H1 (cell line): Measurements from ENCODE around the gene AGRN. TPM values are rescaled to one million over a fixed set of nuclear protein-coding genes. Genes with fewer than 3 reads are reported as not detected.

Experiments
- CTCF ChIA-PET: fragments of 300-600 bp; sonication (Branson Sonifier 250); formaldehyde crosslinking; loops from one replicate; lab custom pipeline; 2021; ENCODE audit not compliant: partially characterized antibody; lab: Charles Lee
- POLR2A ChIA-PET: fragments of 300-600 bp; sonication (Branson Sonifier 250); formaldehyde crosslinking; loops from one replicate; lab custom pipeline; 2021; ENCODE audit warnings: inconsistent platforms; ENCODE audit not compliant: partially characterized antibody; lab: Charles Lee
- DNase-seq, 2 experiments: peaks; one replicate each; pipeline versions ENCODE4 v3.0.0 to v3.0.0-alpha.2; 2010 to 2022; ENCODE audit warnings: low spot score in 2 of 2, low read depth in 1 of 2, mixed read lengths in 1 of 2
- FAIRE-seq: peaks from 2 replicates; lab custom pipeline; 2011; peaks lifted over from hg19 to GRCh38; lab: Jason Lieb, UNC
- H2AFZ ChIP-seq: 2 replicates; pipeline ENCODE4 v1.8.1; 2012; ENCODE audit warnings: low read length, inconsistent platforms
- H2AK5ac ChIP-seq: 2 replicates; pipeline ENCODE4 v1.6.1; 2013; ENCODE audit warnings: low read depth, low read length
- H2BK120ac ChIP-seq: replicated peaks from 2 replicates; pipeline ENCODE3; 2013; ENCODE audit warnings: low read depth, low read length, inconsistent platforms
- H2BK12ac ChIP-seq: 2 replicates; pipeline ENCODE4 v1.6.1; 2013; ENCODE audit warnings: low read depth, low read length
- H2BK15ac ChIP-seq: 2 replicates; pipeline ENCODE4 v1.6.1; 2013; ENCODE audit warnings: low read length
- H2BK20ac ChIP-seq: 2 replicates; pipeline ENCODE4 v1.6.1; 2013; ENCODE audit warnings: low read length
- H2BK5ac ChIP-seq: 2 replicates; pipeline ENCODE4 v1.6.1; 2013; ENCODE audit warnings: low read depth, low read length
- H3K14ac ChIP-seq: 2 replicates; pipeline ENCODE4 v1.6.1; 2013; ENCODE audit warnings: inconsistent platforms; ENCODE audit not compliant: insufficient read length
- H3K18ac ChIP-seq: 2 replicates; pipeline ENCODE4 v1.6.1; 2013; ENCODE audit warnings: low read length; ENCODE audit errors: extremely low read depth
- H3K23ac ChIP-seq: 2 replicates; pipeline ENCODE4 v1.6.1; 2013; ENCODE audit warnings: inconsistent platforms; ENCODE audit not compliant: insufficient read length
- H3K23me2 ChIP-seq: 2 replicates; pipeline ENCODE4 v1.6.1; 2013; ENCODE audit warnings: low read depth, low read length
- H3K27ac ChIP-seq: 2 replicates; pipeline ENCODE4 v1.6.1; 2011; ENCODE audit warnings: low read depth, low read length, inconsistent platforms
- H3K27me3 ChIP-seq, 4 experiments: replicated peaks in 1 of 4; 1 replicate in 1 of 4; 2 replicates in 3 of 4; pipeline versions ENCODE4 v1.6.1 to v1.8.1; 2011 to 2013; ENCODE audit warnings: low read length in 3 of 4, mild to moderate bottlenecking in 3 of 4, inconsistent platforms in 2 of 4, mixed read lengths in 2 of 4, moderate library complexity in 1 of 4; ENCODE audit not compliant: control insufficient read depth in 3 of 4, insufficient read depth in 3 of 4; ENCODE audit errors: extremely low read depth in 1 of 4
- H3K36me3 ChIP-seq, 4 experiments: 2 replicates each; pipeline versions ENCODE4 v1.6.1 to v1.8.1; 2011 to 2013; ENCODE audit warnings: mild to moderate bottlenecking in 4 of 4, low read length in 3 of 4, moderate library complexity in 2 of 4, control low read depth in 1 of 4, inconsistent platforms in 1 of 4; ENCODE audit not compliant: insufficient read depth in 4 of 4, control insufficient read depth in 2 of 4
- H3K4ac ChIP-seq: replicated peaks from 2 replicates; pipeline ENCODE3; 2013; ENCODE audit warnings: low read length, low read depth, mixed read lengths, inconsistent platforms; ENCODE audit not compliant: insufficient read length
- H3K4me1 ChIP-seq, 4 experiments: replicated peaks in 1 of 4; 1 replicate in 1 of 4; 2 replicates in 3 of 4; pipeline versions ENCODE4 v1.6.1 to v1.8.1; 2011 to 2013; ENCODE audit warnings: low read length in 3 of 4, inconsistent platforms in 2 of 4, mixed read lengths in 1 of 4; ENCODE audit not compliant: insufficient read depth in 4 of 4, control insufficient read depth in 3 of 4
- H3K4me2 ChIP-seq, 2 experiments: 2 replicates each; pipeline versions ENCODE4 v1.6.1 to v1.8.1; 2011 to 2013; ENCODE audit warnings: low read depth in 2 of 2, low read length in 2 of 2, control low read depth in 1 of 2, inconsistent platforms in 1 of 2, mild to moderate bottlenecking in 1 of 2; ENCODE audit not compliant: insufficient read depth in 1 of 2
- H3K4me3 ChIP-seq, 4 experiments: fragments of 200-600, 300-600 bp in 1 of 4; sonication (generic), shearing (Covaris generic), sonication (Bioruptor Twin) in 1 of 4; 2 replicates each; pipeline versions ENCODE4 v1.5.1 to v1.8.1; 2011 to 2016; ENCODE audit warnings: low read length in 4 of 4, low read depth in 3 of 4, control low read depth in 2 of 4, inconsistent platforms in 2 of 4, mild to moderate bottlenecking in 2 of 4, mixed read lengths in 1 of 4, moderate library complexity in 1 of 4; ENCODE audit not compliant: insufficient read depth in 2 of 4; ENCODE audit errors: extremely low read depth in 1 of 4
- H3K56ac ChIP-seq: replicated peaks from 2 replicates; pipeline ENCODE3; 2013; ENCODE audit warnings: low read depth, mild to moderate bottlenecking, mixed read lengths, low read length, inconsistent platforms; ENCODE audit not compliant: insufficient read length
- H3K79me1 ChIP-seq: 2 replicates; pipeline ENCODE4 v1.6.1; 2013; ENCODE audit warnings: low read depth, low read length, control low read depth
- H3K79me2 ChIP-seq, 2 experiments: 2 replicates each; pipeline versions ENCODE4 v1.6.1 to v1.8.1; 2012 to 2013; ENCODE audit warnings: low read length in 2 of 2, mild to moderate bottlenecking in 2 of 2, inconsistent platforms in 1 of 2; ENCODE audit not compliant: insufficient read depth in 2 of 2, control insufficient read depth in 1 of 2
- H3K9ac ChIP-seq, 4 experiments: replicated peaks in 1 of 4; 1 replicate in 1 of 4; 2 replicates in 3 of 4; pipeline versions ENCODE4 v1.6.1 to v1.8.1; 2011 to 2013; ENCODE audit warnings: low read depth in 3 of 4, low read length in 3 of 4, control low read depth in 2 of 4, mild to moderate bottlenecking in 2 of 4, moderate library complexity in 2 of 4, inconsistent platforms in 1 of 4; ENCODE audit errors: extremely low read depth in 1 of 4
- H3K9me3 ChIP-seq, 2 experiments: 2 replicates each; pipeline versions ENCODE4 v1.6.1 to v1.8.1; 2012 to 2013; ENCODE audit warnings: mild to moderate bottlenecking in 2 of 2, moderate library complexity in 2 of 2, control low read depth in 1 of 2, inconsistent platforms in 1 of 2, low read depth in 1 of 2, low read length in 1 of 2, mixed read lengths in 1 of 2; ENCODE audit not compliant: insufficient read depth in 2 of 2
- H4K20me1 ChIP-seq, 2 experiments: replicated peaks in 1 of 2; 2 replicates each; pipeline versions ENCODE3 to v1.8.1; 2011 to 2013; ENCODE audit warnings: inconsistent platforms in 2 of 2, low read length in 2 of 2, mild to moderate bottlenecking in 1 of 2; ENCODE audit not compliant: insufficient read depth in 2 of 2, control insufficient read depth in 1 of 2
- H4K5ac ChIP-seq: 2 replicates; pipeline ENCODE4 v1.6.1; 2013; ENCODE audit warnings: low read length, low read depth, mixed read lengths, inconsistent platforms; ENCODE audit not compliant: insufficient read length
- H4K8ac ChIP-seq: 2 replicates; pipeline ENCODE4 v1.8.0; 2013; ENCODE audit warnings: mild to moderate bottlenecking, moderate library complexity, low read length, inconsistent platforms; ENCODE audit not compliant: insufficient read depth; ENCODE audit errors: extremely low read depth
- H4K91ac ChIP-seq: replicated peaks from 2 replicates; pipeline ENCODE3; 2013; ENCODE audit warnings: low read length, mixed read lengths, inconsistent platforms; ENCODE audit not compliant: insufficient read length
- WGBS, 2 experiments: shearing (Covaris generic) in 1 of 2; methylation state at CpG; one replicate each; pipeline versions ENCODE4 v1.1.6 to v1.1.7; 2013 to 2015; ENCODE audit warnings: low lambda C conversion rate in 2 of 2, mixed read lengths in 2 of 2, inconsistent platforms in 1 of 2, low coverage in 1 of 2, missing lambda C conversion rate in 1 of 2; ENCODE audit not compliant: insufficient replicate concordance in 2 of 2, insufficient coverage in 1 of 2, insufficient read length in 1 of 2; ENCODE audit errors: extremely low coverage in 1 of 2, missing lambda C conversion rate in 1 of 2; 5-methylcytosine and 5-hydroxymethylcytosine counted together
- polyA plus RNA-seq, 7 experiments: library from polyadenylated mRNA; depleted of rRNA in 3 of 7; stranded (reverse) in 5 of 7; unstranded in 2 of 7; fragments of >200 nt in 5 of 7; fragments of 200-250 nt in 2 of 7; gene quantifications; 1 replicate in 5 of 7; 2 replicates in 1 of 7; 4 replicates in 1 of 7; pipeline versions ENCODE4 v1.2.1 to v1.2.3, GENCODE V29; 2011 to 2013; ENCODE audit warnings: missing spikeins in 2 of 7, mixed read lengths in 2 of 7
- total RNA-seq: library from RNA; stranded (reverse); fragmentation: NEBNext Ultra II Directional; extraction: Animal tissue kit (Norgen Biotek cat#: 25700); gene quantifications from 2 replicates; pipeline ENCODE4 v1.2.1, GENCODE V29; 2021
- TF ChIP-seq, protein P1 (sequence below): IDR thresholded peaks from 2 replicates; pipeline ENCODE4 v1.6.1; 2012; ENCODE audit warnings: inconsistent platforms
- TF ChIP-seq, protein P2 (sequence below): IDR thresholded peaks from 2 replicates; pipeline ENCODE4 v1.6.1; 2011; ENCODE audit warnings: low read depth, mild to moderate bottlenecking, low read length; ENCODE audit not compliant: insufficient read depth

Gene AGRN
- total and polyA plus RNA-seq, 2 of the 8 experiments (the other 6 are each of a cell fraction or from before 2014, with no cell fraction given): 52.3 to 155 TPM

DNA sequence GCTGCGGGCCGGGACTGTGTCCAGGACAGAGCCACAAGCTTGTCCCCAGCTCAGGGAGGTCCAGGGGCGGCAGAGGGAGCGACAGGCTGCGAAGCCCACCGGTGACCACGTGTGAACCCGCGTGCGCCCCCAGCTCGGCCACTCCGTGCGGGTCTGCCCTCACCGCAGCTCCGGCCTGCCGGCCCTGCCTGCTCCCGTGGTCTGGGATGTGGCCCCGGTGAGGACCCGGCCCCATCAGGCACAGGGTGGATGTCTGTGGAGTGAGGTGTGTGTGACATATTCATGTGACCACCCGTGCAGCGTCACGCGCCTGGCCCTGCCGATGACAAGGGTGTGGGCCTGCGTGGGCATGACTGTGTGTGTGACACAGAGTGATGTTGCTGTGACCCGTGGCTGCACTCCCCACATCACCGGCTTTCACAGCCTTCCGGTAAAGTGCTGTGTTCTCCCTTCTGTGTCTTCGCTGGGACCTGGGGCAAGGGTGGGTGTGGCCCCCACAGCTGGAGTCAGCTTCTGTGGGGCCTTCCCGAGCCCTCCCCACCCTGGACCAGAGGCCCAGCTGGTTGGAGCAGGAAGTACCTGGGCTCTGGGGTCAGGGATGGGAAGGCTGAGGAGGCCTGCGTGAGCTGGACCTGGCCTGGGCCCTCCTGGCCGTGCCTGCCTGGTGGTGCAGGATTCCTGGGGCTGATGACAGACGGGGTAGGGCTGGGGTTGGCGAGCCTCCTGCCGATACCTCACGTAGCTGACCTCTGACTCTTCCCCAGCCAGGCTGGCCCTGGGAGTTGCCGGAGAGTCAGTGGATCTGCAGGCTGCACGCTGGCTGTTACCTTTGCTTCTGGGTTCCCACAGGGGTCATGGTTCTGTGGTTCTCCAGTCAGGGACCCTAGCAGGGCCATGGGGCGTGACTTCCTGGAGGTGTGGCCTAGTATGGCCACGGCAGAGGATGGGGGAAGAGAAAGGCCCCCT is 50.1 kb downstream of the AGRN start:
- FAIRE-seq (no peak), DNase-seq (no peak)
- CTCF ChIA-PET: interaction anchor here (1.1 to 1.5 kb wide), 2 partner anchors 38 to 52 kb away, joined by 3 to 4 read pairs; no protein-coding TSS in a partner anchor
- Histone ChIP-seq H4K5ac (no peak overlapping the region), H3K14ac (no peak overlapping the region), H2BK5ac (no peak overlapping the region), H2BK15ac (peak overlapping the region; percentile 92; the same call in 1 of the 2 replicates)
- TF ChIP-seq, protein P1, sequence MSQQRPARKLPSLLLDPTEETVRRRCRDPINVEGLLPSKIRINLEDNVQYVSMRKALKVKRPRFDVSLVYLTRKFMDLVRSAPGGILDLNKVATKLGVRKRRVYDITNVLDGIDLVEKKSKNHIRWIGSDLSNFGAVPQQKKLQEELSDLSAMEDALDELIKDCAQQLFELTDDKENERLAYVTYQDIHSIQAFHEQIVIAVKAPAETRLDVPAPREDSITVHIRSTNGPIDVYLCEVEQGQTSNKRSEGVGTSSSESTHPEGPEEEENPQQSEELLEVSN: peak; percentile 30; the same call in 1 of the 2 replicates
- TF ChIP-seq, protein P2, sequence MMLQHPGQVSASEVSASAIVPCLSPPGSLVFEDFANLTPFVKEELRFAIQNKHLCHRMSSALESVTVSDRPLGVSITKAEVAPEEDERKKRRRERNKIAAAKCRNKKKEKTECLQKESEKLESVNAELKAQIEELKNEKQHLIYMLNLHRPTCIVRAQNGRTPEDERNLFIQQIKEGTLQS: no peak
- TF ChIP-seq, all 59 proteins: peak for 1
- no peak overlapping the region; the same call in 1 of the 2 replicates for H3K18ac ChIP-seq
- no peak overlapping the region for H3K27ac ChIP-seq
- H3K9ac ChIP-seq: no peak overlapping the region; a peak in 1 of 7 replicates
- H3K4me2 ChIP-seq: peak overlapping the region; percentile 42 to 84
- H4K20me1 ChIP-seq: peaks cover 0 to 12% of the 10 kb centered on the region in 2 experiments
- H3K27me3 ChIP-seq: peaks cover 1 to 17% (median 12%) of the 10 kb centered on the region in 4 experiments; a peak in 6 of 7 replicates
- H3K4me1 ChIP-seq: peaks cover 0 to 9% (median 1%) of the 10 kb centered on the region in 4 experiments; a peak in 4 of 7 replicates
- H3K4me3 ChIP-seq: peak overlapping the region; percentile 58 to 83 (median 72); a peak in 7 of 8 replicates
- no peak overlapping the region for H2BK120ac ChIP-seq
- H3K79me2 ChIP-seq: no peaks in the 10 kb centered on the region
- peaks cover 7% of the 10 kb centered on the region; the same call in 1 of the 2 replicates for H3K23me2 ChIP-seq
- peak overlapping the region; percentile 30 for H4K91ac ChIP-seq
- H2AK5ac ChIP-seq: no peak overlapping the region
- 76% methylated on average over 31 of the region's 40 CpGs; no CpG with 5 or more reads in 1 of the 2 experiments for WGBS, 2 experiments
- no peak overlapping the region for H3K4ac ChIP-seq
- H2AFZ ChIP-seq: no peak overlapping the region
- no peak overlapping the region for H2BK12ac ChIP-seq
- no peaks in the 10 kb centered on the region for H3K9me3 ChIP-seq
- H3K79me1 ChIP-seq: no peaks in the 10 kb centered on the region
- POLR2A ChIA-PET: interaction anchor here (1.2 to 2.8 kb wide), 3 partner anchors 10 to 30 kb away, joined by 3 to 11 read pairs (median 3); no protein-coding TSS in a partner anchor
- peak overlapping the region; percentile 57; the same call in 1 of the 2 replicates for H4K8ac ChIP-seq
- no peak overlapping the region for H3K56ac ChIP-seq
- H3K36me3 ChIP-seq: no peaks in the 10 kb centered on the region
- H2BK20ac ChIP-seq: no peak overlapping the region
- H3K23ac ChIP-seq: no peak overlapping the region
